GM12878 (cell line): ENCODE measurements around the gene PDSS2. TPM values are rescaled to one million over a fixed set of nuclear protein-coding genes. Genes with fewer than 3 reads are reported as not detected.

Experiments
- CBFB ChIP-seq: IDR thresholded peaks from 2 replicates; pipeline ENCODE4 v1.6.1; 2016; ENCODE audit warnings: antibody characterized with exemption, low read depth
- MEF2B ChIP-seq: fragments of 450-650 bp; IDR thresholded peaks from 2 replicates; pipeline ENCODE4 v1.6.1; 2018; ENCODE audit warnings: mild to moderate bottlenecking, moderate library complexity; ENCODE audit not compliant: partially characterized antibody, poor library complexity, severe bottlenecking
- MTA3 ChIP-seq: IDR thresholded peaks from 2 replicates; pipeline ENCODE4 v1.6.1; 2012; ENCODE audit warnings: low read length, inconsistent platforms, borderline replicate concordance
- RBBP5 ChIP-seq: fragments of 200-600 bp; sonication (generic); conservative IDR thresholded peaks from 2 replicates; pipeline ENCODE4 v1.6.1; 2016
- SUZ12 ChIP-seq: fragments of 200-600 bp; sonication (generic); IDR thresholded peaks from one replicate; pipeline ENCODE4 v1.6.1; 2018; ENCODE audit warnings: antibody characterized with exemption, mild to moderate bottlenecking; ENCODE audit not compliant: unreplicated experiment
- TBL1XR1 ChIP-seq: IDR thresholded peaks from 2 replicates; pipeline ENCODE4 v1.6.1; 2012; ENCODE audit warnings: low read depth, low read length, improper control_type of control experiment
- polyA plus RNA-seq, 11 experiments: library from polyadenylated mRNA; depleted of rRNA in 4 of 11; unstranded in 6 of 11; stranded (reverse) in 5 of 11; fragments of >200 nt; fragmentation: Nextera tagmentation in 4 of 11; fragmentation: Illumina TruSeq in 1 of 11; extraction: Ambion mirVana in 4 of 11; extraction: Trizol in 1 of 11; gene quantifications; 1 replicate in 1 of 11; 2 replicates in 10 of 11; pipeline versions ENCODE4 v1.2.1 to v1.2.3, GENCODE V29; 2011 to 2016; ENCODE audit warnings: inconsistent platforms in 2 of 11, missing spikeins in 2 of 11, low read depth in 1 of 11
- total RNA-seq, 4 experiments: library from RNA; depleted of rRNA in 3 of 4; stranded (reverse); fragments of >200 nt in 3 of 4; fragmentation: Illumina TruSeq in 1 of 4; extraction: Trizol in 1 of 4; gene quantifications; 2 replicates each; pipeline versions ENCODE4 v1.2.1 to v1.2.3, GENCODE V29; 2013 to 2021
- TF ChIP-seq, protein P1 (sequence below): fragments of 450-650 bp; IDR thresholded peaks from 2 replicates; pipeline ENCODE4 v1.6.1; 2016; ENCODE audit warnings: mild to moderate bottlenecking
- TF ChIP-seq, protein P2 (sequence below): IDR thresholded peaks from 2 replicates; pipeline ENCODE4 v1.6.1; 2011; ENCODE audit warnings: mild to moderate bottlenecking, low read depth, low read length, moderate library complexity; ENCODE audit not compliant: insufficient replicate concordance
- TF ChIP-seq, protein P3 (sequence below): fragments of 450-650 bp; IDR thresholded peaks from 2 replicates; pipeline ENCODE4 v1.6.1; 2017; ENCODE audit warnings: mild to moderate bottlenecking

PDSS2 gene
- total and polyA plus RNA-seq, 10 of the 15 experiments (the other 5 are each of a cell fraction or from before 2014, with no cell fraction given): 7.7 to 15.5 (median 9.6) TPM

DNA sequence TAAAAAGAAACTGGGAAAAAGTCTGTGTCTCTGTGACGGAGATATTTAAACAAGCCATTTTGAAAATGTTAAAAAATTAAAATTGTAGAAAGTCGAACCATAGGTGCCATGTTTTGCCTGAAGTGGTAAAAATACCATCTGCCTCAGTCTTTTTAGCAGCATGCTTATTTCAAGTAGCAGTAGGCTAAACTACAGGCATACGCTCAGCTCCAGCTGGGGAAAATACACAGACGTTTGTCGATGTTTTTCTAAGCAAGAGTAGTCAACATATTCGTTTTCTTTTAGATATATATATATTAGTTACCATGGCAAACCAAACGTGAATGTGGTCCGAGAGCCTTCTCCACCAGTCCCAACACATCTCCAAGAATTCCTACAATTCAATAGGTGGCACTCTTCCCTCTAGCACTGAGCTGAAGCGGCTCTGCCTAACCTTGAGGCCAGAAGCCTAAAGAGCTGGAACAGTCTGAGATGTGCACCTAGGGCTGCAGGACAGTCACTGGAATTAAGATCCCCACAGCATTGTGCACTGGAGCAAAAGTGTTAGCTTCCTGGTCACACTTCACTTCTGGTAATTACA lies 273.9 kb downstream of the PDSS2 start (continued):
- TF ChIP-seq, protein P1, sequence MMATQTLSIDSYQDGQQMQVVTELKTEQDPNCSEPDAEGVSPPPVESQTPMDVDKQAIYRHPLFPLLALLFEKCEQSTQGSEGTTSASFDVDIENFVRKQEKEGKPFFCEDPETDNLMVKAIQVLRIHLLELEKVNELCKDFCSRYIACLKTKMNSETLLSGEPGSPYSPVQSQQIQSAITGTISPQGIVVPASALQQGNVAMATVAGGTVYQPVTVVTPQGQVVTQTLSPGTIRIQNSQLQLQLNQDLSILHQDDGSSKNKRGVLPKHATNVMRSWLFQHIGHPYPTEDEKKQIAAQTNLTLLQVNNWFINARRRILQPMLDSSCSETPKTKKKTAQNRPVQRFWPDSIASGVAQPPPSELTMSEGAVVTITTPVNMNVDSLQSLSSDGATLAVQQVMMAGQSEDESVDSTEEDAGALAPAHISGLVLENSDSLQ: no peak
- TF ChIP-seq TBL1XR1: no peak
- no peak for TF ChIP-seq CBFB
- TF ChIP-seq MEF2B: no peak
- TF ChIP-seq RBBP5: no peak
- no peak for TF ChIP-seq MTA3
- TF ChIP-seq, protein P2, sequence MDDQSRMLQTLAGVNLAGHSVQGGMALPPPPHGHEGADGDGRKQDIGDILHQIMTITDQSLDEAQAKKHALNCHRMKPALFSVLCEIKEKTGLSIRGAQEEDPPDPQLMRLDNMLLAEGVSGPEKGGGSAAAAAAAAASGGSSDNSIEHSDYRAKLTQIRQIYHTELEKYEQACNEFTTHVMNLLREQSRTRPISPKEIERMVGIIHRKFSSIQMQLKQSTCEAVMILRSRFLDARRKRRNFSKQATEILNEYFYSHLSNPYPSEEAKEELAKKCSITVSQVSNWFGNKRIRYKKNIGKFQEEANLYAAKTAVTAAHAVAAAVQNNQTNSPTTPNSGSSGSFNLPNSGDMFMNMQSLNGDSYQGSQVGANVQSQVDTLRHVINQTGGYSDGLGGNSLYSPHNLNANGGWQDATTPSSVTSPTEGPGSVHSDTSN: no peak
- TF ChIP-seq, protein P3, sequence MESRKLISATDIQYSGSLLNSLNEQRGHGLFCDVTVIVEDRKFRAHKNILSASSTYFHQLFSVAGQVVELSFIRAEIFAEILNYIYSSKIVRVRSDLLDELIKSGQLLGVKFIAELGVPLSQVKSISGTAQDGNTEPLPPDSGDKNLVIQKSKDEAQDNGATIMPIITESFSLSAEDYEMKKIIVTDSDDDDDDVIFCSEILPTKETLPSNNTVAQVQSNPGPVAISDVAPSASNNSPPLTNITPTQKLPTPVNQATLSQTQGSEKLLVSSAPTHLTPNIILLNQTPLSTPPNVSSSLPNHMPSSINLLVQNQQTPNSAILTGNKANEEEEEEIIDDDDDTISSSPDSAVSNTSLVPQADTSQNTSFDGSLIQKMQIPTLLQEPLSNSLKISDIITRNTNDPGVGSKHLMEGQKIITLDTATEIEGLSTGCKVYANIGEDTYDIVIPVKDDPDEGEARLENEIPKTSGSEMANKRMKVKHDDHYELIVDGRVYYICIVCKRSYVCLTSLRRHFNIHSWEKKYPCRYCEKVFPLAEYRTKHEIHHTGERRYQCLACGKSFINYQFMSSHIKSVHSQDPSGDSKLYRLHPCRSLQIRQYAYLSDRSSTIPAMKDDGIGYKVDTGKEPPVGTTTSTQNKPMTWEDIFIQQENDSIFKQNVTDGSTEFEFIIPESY: no peak
- TF ChIP-seq SUZ12: no peak
